GM21786 (cell line): ENCODE results near the gene RUVBL1.

ENCODE experiments used
- ATAC-seq: cut with Tn5 transposase; IDR thresholded peaks from one replicate; pipeline ENCODE4 v1.9.1; 2021; ENCODE audit not compliant: unreplicated experiment

Gene RUVBL1

GRCh38 chr3:128133273-128133883 is 9.8 kb upstream of the RUVBL1 start:
- ATAC-seq: no peak

DNA sequence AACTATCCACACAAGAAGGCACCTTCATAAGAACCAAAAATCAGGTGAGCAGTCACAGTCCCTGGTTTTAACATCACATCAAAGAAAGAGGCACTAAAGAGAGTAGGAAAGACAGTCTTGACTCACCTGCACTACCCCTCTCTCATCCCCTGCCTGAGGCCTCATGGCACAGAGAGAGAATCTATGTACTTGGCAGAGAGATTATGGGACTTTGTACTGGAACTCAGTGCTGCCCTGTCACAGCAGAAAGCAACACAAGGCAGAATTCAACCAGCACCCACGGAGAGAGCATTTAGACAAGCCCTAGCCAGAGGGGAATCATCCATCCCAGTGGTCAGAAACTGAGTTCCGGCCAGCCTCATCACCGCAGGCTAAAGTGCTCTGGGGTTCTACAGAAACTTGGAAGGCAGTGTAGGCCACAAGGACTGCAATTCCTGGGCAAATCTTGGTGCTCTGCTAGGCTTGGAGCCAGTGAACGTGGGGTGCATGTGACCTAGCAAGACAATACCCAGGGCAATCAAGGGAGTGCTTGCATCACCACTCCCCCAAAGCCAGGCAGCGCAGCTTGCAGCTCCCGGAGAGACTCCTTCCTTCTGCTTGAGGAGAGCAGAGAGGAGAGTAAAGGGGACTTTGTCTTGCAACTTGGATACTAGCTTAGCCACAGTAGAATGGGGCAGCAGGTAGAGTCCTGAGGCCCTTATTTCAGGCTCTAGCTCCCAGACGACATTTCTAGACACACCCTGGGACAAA is 8.5 kb upstream of the RUVBL1 start:
- ATAC-seq: no peak

- ATAC-seq: no peak
Measured at GRCh38 chr3:128128251-128128650, 4.6 kb upstream of the RUVBL1 start.

- ATAC-seq: no peak
Measured at GRCh38 chr3:128127236-128127635, 3.6 kb upstream of the RUVBL1 start.

GRCh38 chr3:128123156-128123537 is 465 bp downstream of the RUVBL1 start:
- no peak for ATAC-seq

- no peak for ATAC-seq
Measured at GRCh38 chr3:128122013-128122412, 1.6 kb downstream of the RUVBL1 start.

DNA sequence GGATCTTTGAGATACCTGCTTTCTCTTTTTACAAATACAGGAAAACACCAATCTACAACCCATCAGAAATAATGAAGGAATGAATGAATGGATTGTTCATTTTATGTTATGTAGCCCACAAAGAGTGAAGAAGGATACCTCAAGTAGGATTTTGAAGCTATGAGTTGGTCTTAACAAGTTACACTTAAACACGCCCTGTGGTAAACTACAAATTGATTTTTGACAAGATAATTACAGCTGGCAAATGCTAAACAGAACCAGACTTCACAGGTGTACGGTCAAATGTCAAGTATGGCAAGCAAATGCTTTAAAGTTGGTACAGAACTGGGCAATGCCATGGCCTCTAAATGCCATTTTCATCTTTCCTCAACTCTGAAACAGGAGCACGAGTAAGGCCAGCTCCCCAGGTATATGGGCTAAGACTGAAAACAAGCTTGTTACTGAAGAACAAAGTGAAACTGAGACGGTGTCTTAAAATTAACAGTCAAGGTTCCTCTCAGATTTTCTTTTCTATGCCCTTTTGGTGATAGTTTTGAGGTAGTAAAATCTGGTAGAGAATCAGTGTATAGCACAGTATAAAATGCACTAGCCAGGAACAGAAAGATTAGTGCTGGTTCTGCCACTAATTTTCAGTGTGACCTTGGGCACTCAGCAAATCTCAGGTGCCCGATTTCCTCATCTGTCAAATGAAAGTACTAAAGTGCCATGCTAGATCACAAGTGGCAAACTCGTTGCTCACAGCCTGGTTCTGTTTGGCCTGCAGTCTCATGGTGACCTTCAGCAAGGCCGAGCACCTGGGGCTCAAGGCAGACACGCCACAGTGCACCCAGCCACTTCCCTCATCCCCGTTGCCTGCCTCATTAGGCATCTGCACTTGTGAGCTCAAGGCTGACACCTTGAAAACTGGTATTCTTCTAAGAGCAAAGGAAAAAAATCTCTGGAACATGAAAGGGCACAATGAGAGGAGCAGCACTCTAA is 9.5 kb downstream of the RUVBL1 start:
- ATAC-seq: peak; percentile 68

DNA sequence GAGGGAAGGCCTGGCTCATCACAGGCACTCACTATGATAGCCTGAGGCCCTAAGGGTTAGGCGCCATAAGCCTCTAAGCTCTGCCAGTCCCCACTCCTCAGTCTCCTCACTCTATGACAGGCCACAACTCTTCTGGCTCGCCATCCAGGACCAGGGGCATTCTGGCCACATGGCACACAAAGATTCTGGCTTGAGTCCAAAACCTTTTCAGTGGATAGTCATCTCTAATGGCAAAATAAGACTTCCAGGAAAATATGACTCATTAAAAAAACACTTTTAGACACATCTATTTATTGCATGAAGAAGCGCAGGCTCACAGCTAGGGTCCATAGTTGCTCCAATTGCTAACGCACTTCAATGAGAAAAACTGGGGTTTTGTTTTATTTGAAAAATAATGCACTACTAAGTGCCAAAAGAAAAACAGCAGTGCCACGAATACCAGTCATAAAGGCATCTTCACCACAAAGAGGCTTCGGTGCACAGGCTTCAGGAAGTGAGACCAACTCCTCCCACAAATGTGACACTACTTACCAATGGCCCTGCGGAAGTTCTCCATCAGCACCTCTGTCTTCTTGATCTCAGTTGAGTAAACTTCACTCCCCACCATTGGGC is 11.1 kb downstream of the RUVBL1 start:
- no peak for ATAC-seq

GRCh38 chr3:128111147-128111546 is 12.5 kb downstream of the RUVBL1 start:
- no peak for ATAC-seq

- no peak for ATAC-seq
Measured at GRCh38 chr3:128107834-128108233, 15.8 kb downstream of the RUVBL1 start.

DNA sequence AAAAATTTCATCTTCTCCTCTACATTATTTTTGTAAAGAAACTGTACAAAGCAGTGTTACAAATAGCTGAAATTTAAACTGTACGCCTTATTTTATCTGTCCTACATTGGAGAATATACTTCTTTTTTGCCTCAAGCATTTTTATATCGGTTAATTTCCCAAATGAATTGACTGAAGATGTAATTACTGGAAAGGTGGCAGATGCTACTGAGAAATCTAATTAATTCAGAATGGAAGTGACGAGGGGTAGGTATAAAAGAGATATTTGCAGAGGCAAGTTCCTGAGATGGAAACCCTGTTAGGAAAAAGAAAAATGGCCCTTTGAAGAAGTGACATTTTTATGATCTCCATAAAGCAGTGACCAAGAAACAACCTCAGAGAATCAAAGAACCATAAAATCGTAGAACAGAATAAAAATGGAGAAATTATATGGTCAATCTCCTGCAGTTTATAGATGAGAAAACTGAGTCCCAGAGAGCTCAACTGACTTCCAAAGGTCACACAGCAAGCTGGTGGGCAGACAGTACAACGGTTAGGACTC is 20.4 kb downstream of the RUVBL1 start:
- no peak for ATAC-seq

- ATAC-seq: no peak
Measured at GRCh38 chr3:128100638-128101037, 23.0 kb downstream of the RUVBL1 start.

DNA sequence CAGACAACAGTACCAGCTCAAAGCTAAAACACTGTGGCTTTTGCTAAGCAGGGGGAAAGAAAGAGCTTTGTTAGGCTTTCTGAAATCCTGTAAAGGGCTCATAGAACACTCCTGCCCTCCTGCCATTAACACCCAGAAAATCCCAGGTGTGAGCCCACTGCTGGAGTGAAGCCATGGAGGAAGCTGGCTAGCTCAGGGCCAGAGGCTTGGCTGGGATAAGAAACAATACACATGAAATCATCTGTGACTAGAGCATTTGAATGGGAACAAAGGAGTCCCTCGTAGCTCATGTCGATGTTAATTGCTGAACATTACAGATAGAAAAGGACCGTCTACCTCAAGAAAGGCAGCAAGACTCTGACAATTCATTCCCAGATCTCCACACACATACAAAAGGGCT is 23.5 kb downstream of the RUVBL1 start:
- no peak for ATAC-seq

GRCh38 chr3:128098234-128098633 is 25.4 kb downstream of the RUVBL1 start:
- no peak for ATAC-seq

GRCh38 chr3:128095222-128095703 is 28.3 kb downstream of the RUVBL1 start:
- ATAC-seq: peak; percentile 90

DNA sequence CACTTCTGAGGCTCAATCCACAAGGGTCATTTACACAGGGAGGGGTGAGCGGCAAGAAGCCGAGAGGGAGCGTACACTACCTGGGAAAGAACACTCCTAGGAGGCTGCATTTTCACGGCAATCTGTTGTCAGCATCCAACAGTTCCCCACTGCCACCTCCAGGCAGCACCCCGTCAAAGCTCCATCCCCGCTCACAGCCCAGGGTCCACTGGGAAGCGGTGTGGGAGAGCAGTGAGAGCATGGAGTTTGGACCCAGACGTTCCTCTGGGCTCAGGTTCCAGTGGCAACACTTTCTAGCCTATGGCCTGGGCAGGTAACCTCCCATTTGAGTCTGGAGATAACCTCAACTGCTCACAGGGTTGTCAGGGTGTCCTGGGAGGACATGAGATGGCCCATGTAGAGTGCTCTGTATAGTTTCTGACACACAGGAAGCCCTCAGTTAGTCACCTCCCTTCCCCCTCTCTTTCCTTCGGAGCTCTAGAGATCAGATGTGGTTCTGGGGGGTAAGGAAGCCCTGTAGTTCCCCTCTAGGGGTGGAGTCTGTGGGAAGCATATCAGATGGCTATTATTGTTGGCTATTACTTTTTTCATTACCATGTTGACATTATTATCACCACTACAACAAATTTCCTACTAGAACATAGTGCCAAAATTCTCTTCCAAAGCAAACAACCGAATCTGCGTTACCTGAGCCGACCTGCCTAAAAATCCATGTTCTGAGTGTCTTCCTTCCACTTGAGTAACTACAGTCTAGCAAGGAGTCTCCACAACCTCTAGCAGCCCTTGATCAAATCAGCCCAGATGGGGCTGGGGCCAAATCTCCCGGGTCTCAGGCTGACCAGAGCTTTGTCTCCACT is 29.1 kb downstream of the RUVBL1 start:
- ATAC-seq: no peak

GRCh38 chr3:128091586-128091985 is 32.0 kb downstream of the RUVBL1 start:
- ATAC-seq: no peak

DNA sequence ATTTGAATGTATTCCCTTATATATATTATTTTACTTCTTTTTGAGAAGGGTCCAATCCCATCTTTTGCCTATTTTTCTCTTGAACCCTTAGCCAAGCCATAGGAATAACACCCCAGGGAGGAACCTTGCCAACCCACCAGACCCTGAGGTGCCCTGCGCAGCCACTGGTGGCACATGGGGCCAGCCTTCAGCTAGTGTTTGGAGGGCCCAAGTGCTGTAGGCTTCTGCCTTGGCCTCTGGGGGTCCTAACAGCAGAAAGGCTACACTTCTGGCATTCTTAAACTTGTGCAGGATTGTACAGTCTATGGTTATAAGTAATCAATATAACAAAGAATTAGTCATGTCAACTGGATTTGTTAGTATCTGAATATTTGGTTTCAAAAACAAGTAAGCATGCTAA is 34.5 kb downstream of the RUVBL1 start:
- ATAC-seq: no peak

GRCh38 chr3:128084675-128085021 is 39.0 kb downstream of the RUVBL1 start:
- no peak for ATAC-seq
